ENCODE data around the gene KLRC3. TPM values are rescaled to one million over a fixed set of nuclear protein-coding genes. Genes with fewer than 3 reads are reported as not detected.

Gene KLRC3
- total and polyA plus RNA-seq, 2 donors (not counting 3 experiments of a cell fraction or from before 2014, with no cell fraction given) = not detected

GRCh38 chr12:10365696-10366405 lies 54.5 kb downstream of the KLRC3 start:
- Histone ChIP-seq H3K79me2 (ENCODE audit: control insufficient read depth, insufficient read depth, low read length) (no peaks in the 10 kb centered on the region), H3K36me3 (ENCODE audit: control insufficient read depth in 2 of 2, extremely low read depth in 1 of 2, insufficient read depth in 2 of 2, low read length in 2 of 2) (no peaks in the 10 kb centered on the region), H3K9me3 (replicated peaks; ENCODE audit: control insufficient read depth, insufficient read depth, low read length) (no peaks in the 10 kb centered on the region), H3K4me1 (ENCODE audit: control insufficient read depth, extremely low read depth, insufficient read depth, low read length) (peaks cover 26% of the 10 kb centered on the region), H3K27me3 (ENCODE audit: control insufficient read depth in 2 of 2, insufficient read depth in 2 of 2, low read length in 2 of 2) (no peaks in the 10 kb centered on the region), H2AFZ (ENCODE audit: low read depth, low read length) (peak overlapping the region; percentile 99), H3K9me1 (replicated peaks; ENCODE audit: control insufficient read depth, extremely low read depth, insufficient read depth, low read length) (no peaks in the 10 kb centered on the region), H3K9ac (replicated peaks; ENCODE audit: extremely low read depth, insufficient read depth, low read length) (peak overlapping the region; percentile 81), H4K20me1 (replicated peaks; ENCODE audit: control insufficient read depth, extremely low read depth, insufficient read depth, low read length) (no peaks in the 10 kb centered on the region), H3K27ac (ENCODE audit: insufficient read depth, low read depth, low read length) (peak overlapping the region; percentile 77), H3K4me3 (replicated peaks in 1 of 3; ENCODE audit: insufficient read depth in 1 of 3, low read depth in 1 of 3, low read length in 3 of 3) (peak overlapping the region; percentile 62 to 93 (median 78)), H3K4me2 (ENCODE audit: insufficient read depth, low read length) (peak overlapping the region; percentile 93)
- CTCF ChIA-PET = interaction anchor here (0.6 to 3.2 kb wide), 13 partner anchors 8 to 615 kb away, joined by 3 to 18 read pairs (median 5); no protein-coding TSS in a partner anchor
- POLR2A ChIA-PET = no interaction called here
- FAIRE-seq (no peak), DNase-seq (ENCODE audit: low read depth, low spot score) (peak; percentile 55)
- intact Hi-C loops (cut with micrococcal nuclease) (loop anchor here (2.0 to 10.0 kb wide), 2 partner anchors 351 to 357 kb away; partner anchors contain the start of genes CLEC12B and YBX3), dilution Hi-C loops (cut with MboI; ENCODE audit: extremely low pct_ligation_motif_present, low sequenced_read_pairs) (no loop called here)
- TF ChIP-seq JUN (IDR thresholded peaks at IDR 0.05; ENCODE audit: borderline replicate concordance, insufficient read depth, insufficient read length, low read depth) (no peak), GATA2 (IDR thresholded peaks at IDR 0.05; ENCODE audit: insufficient read depth, insufficient read length, low read depth, low read length) (no peak), EZH2 (IDR thresholded peaks at IDR 0.05; ENCODE audit: borderline replicate concordance, low read depth, low read length, severe bottlenecking) (no peak), CTCF (IDR thresholded peaks at IDR 0.05; ENCODE audit: extremely low read depth in 1 of 2, insufficient read depth in 1 of 2, low read depth in 1 of 2, low read length in 2 of 2) (peak in 1 of 2 donors; percentile 2), POLR2A (IDR thresholded peaks at IDR 0.05; ENCODE audit: low read depth, low read length) (no peak), POLR2AphosphoS5 (IDR thresholded peaks at IDR 0.05; ENCODE audit: insufficient read depth, low read depth, low read length) (no peak)
- BruUV-seq (replicated peaks) = no TSS peak

Measured in endothelial cell of umbilical vein (primary cell).